HEK293 (cell line): ENCODE measurements around the gene TMCC1.

Experiments
- GFI1B ChIP-seq: fragments of 450-650 bp; formaldehyde crosslinking; IDR thresholded peaks from 2 replicates; pipeline ENCODE4 v1.5.1; 2016; ENCODE audit warnings: missing biosample characterization, missing genetic modification characterization
- ZNF24 ChIP-seq: fragments of 450-650 bp; formaldehyde crosslinking; IDR thresholded peaks from 2 replicates; pipeline ENCODE4 v1.5.1; 2016; ENCODE audit warnings: missing biosample characterization, missing genetic modification characterization
- ZNF292 ChIP-seq: fragments of 450-650 bp; formaldehyde crosslinking; IDR thresholded peaks from 2 replicates; pipeline ENCODE4 v1.5.1; 2016; ENCODE audit warnings: low read depth, missing biosample characterization, missing genetic modification characterization, borderline replicate concordance
- TF ChIP-seq, protein P1 (sequence below): fragments of 450-650 bp; formaldehyde crosslinking; IDR thresholded peaks from 2 replicates; pipeline ENCODE4 v1.5.1; 2016; ENCODE audit warnings: missing biosample characterization, missing genetic modification characterization

DNA sequence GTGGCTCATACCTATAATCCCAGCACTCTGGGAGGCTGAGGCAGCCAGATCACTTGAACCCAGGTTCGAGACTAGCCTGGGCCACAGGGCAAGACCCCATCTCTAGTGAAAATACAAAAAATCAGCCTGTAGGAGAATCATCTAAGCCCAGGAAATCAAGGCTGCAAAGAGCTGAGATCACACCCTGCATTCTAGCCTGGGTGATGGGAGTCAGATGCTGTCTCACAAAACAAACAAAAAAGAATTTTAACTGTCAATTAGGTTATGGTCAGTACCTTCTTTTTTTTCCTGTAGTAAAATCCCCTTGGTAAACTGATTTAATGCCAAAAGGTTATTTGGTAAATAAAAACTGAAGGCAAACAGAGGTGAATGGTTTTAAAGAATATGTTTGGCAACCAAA, 29.0 kb downstream of the TMCC1 start:
- no peak for TF ChIP-seq ZNF24
- TF ChIP-seq ZNF292, result no peak
- TF ChIP-seq GFI1B, result no peak
- TF ChIP-seq, protein P1, sequence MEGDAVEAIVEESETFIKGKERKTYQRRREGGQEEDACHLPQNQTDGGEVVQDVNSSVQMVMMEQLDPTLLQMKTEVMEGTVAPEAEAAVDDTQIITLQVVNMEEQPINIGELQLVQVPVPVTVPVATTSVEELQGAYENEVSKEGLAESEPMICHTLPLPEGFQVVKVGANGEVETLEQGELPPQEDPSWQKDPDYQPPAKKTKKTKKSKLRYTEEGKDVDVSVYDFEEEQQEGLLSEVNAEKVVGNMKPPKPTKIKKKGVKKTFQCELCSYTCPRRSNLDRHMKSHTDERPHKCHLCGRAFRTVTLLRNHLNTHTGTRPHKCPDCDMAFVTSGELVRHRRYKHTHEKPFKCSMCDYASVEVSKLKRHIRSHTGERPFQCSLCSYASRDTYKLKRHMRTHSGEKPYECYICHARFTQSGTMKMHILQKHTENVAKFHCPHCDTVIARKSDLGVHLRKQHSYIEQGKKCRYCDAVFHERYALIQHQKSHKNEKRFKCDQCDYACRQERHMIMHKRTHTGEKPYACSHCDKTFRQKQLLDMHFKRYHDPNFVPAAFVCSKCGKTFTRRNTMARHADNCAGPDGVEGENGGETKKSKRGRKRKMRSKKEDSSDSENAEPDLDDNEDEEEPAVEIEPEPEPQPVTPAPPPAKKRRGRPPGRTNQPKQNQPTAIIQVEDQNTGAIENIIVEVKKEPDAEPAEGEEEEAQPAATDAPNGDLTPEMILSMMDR (tag by site-specific recombination), result no peak
